LNCAP (cell line): ENCODE results near the gene GABBR1.

Experiments used
- CTCF ChIP-seq: fragments of 450-650 bp; IDR thresholded peaks from 2 replicates; pipeline ENCODE4 v1.5.1; 2017; ENCODE audit warnings: mild to moderate bottlenecking

GABBR1 gene

GRCh38 chr6:29576056-29576455 lies 56.9 kb downstream of the GABBR1 start:
- TF ChIP-seq CTCF, result no peak

GRCh38 chr6:29567991-29568390 lies 65.0 kb downstream of the GABBR1 start:
- TF ChIP-seq CTCF, result no peak

DNA sequence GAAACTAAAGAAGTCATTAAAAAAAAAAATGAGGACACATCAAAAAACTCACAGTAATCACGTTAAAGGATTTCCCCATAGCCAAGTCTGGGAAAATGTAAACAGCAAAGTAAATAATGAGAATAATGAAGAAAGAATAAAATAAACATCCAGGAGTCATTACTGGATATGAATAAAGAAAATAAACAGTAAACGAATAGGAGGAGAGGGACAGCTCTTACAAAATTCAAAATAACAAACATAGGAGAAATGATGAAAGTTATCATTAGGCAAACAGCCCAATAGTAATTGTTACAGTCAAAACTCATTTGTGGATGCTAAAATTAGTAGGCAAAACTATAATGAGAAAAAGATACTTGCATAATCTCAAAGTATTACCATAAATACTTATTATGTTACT lies 65.4 kb downstream of the GABBR1 start:
- no peak for TF ChIP-seq CTCF

- TF ChIP-seq CTCF, result no peak
These were observed 66.1 kb downstream of the GABBR1 start for GRCh38 chr6:29566856-29567255.

DNA sequence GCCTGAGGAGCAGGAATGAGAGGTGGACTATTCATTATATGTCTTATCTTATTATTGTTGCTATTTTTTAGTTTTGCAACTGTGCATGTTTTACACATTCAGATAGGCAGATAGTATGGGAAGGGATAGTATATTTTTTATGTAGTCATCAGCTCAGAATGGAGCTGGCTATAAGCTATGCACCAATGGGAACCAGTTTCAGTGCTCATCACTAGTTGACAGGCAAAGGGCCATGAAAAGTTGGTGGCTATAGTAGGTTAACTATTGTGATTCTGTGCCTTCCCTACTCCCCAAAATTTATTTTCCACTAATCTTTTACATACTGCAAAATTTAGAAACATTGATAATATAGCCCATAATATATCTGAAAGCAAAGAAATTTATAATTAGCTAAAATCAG lies 68.1 kb downstream of the GABBR1 start:
- no peak for TF ChIP-seq CTCF

DNA sequence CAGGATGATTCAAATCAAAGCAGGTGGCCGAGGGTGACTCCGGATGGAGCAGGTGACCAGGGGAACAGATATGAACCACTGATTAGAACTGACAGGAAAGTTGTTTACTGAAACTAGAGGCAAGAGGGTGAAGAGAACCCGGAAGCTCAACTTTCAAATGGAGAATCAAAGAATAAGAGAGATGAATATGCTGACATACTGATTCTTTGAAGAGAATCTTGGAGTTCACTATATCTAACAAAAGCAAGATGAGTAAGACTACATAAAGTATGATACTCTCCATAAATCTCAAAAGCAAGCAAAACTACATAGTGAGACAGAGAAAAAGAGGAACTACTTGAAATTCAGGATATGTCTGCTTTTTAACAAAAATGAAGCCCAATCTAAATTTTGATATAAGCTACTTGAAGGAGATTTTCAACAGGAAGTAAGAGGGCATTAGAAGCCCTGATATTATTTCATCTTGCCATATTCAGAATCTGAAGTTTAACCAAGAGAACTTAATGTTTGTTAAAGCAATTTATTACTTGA lies 69.5 kb downstream of the GABBR1 start:
- no peak for TF ChIP-seq CTCF

- no peak for TF ChIP-seq CTCF
These were observed 71.3 kb downstream of the GABBR1 start for GRCh38 chr6:29561606-29562181.

- no peak for TF ChIP-seq CTCF
These were observed 71.9 kb downstream of the GABBR1 start for GRCh38 chr6:29561091-29561490.
